Fibroblast of villous mesenchyme (primary cell): Measurements from ENCODE around the gene MARK1. TPM values are rescaled to one million over a fixed set of nuclear protein-coding genes. Genes with fewer than 3 reads are reported as not detected.
"Not testable (repeated sequence)": the region's sequence is repeated elsewhere in the genome, so short reads cannot be mapped to it uniquely, and the experiment has no call there.

Experiments
- DNase-seq: peaks from one replicate; pipeline ENCODE4 v3.0.0-alpha.2; 2010; ENCODE audit warnings: low read depth
- H3K4me3 ChIP-seq: 2 replicates; pipeline ENCODE4 v1.5.1; 2011; ENCODE audit warnings: low read depth, mild to moderate bottlenecking, low read length
- CTCF ChIP-seq: IDR thresholded peaks from 2 replicates; pipeline ENCODE4 v1.5.1; 2012; ENCODE audit warnings: low read depth, mild to moderate bottlenecking, low read length; ENCODE audit not compliant: insufficient read depth
- total RNA-seq: library from RNA; depleted of rRNA; stranded (reverse); fragments of >200 nt; gene quantifications from 2 replicates; pipeline ENCODE4 v1.2.3, GENCODE V29; 2012

The MARK1 gene
- total RNA-seq, 1 donor, result 0.86 TPM

- no peak overlapping the region for H3K4me3 ChIP-seq
- no peak for DNase-seq
- TF ChIP-seq CTCF, result no peak
Observed at GRCh38 chr1:220595179-220595578, 67.2 kb downstream of the MARK1 start.

GRCh38 chr1:220604926-220605325 lies 77.0 kb downstream of the MARK1 start:
- no peak for DNase-seq
- no peak overlapping the region for H3K4me3 ChIP-seq
- TF ChIP-seq CTCF, result no peak

GRCh38 chr1:220605651-220606050 lies 77.7 kb downstream of the MARK1 start:
- not testable (repeated sequence) for DNase-seq, H3K4me3 ChIP-seq

- DNase-seq, result not testable (repeated sequence)
Observed at GRCh38 chr1:220611100-220611499, 83.2 kb downstream of the MARK1 start.

GRCh38 chr1:220616836-220617235 lies 88.9 kb downstream of the MARK1 start:
- no peak for DNase-seq
- TF ChIP-seq CTCF, result no peak
- H3K4me3 ChIP-seq, result no peak overlapping the region

More at GRCh38 chr1:220611100-220611499, 83.2 kb downstream of the MARK1 start:
- H3K4me3 ChIP-seq, result not testable (repeated sequence)

GRCh38 chr1:220628431-220628830 lies 100.5 kb downstream of the MARK1 start:
- no peak for DNase-seq
- no peak for TF ChIP-seq CTCF
- no peak overlapping the region for H3K4me3 ChIP-seq

- DNase-seq, result no peak
- TF ChIP-seq CTCF, result no peak
- no peak overlapping the region for H3K4me3 ChIP-seq
Observed at GRCh38 chr1:220631238-220631815, 103.4 kb downstream of the MARK1 start.

- no peak for DNase-seq
- no peak overlapping the region for H3K4me3 ChIP-seq
- no peak for TF ChIP-seq CTCF
Observed at GRCh38 chr1:220637759-220638158, 109.8 kb downstream of the MARK1 start.
